PC-9 (cell line): Measurements from ENCODE around the gene ZNF444. TPM values are rescaled to one million over a fixed set of nuclear protein-coding genes. Genes with fewer than 3 reads are reported as not detected.

ENCODE experiments used
- BruUV-seq: library from RNA; stranded (reverse); fragments of 400-500 nt; replicated peaks from 2 replicates; lab custom pipeline; 2021; lab: Mats Ljungman, UMichigan
- CTCF ChIA-PET: fragments of 300-600 bp; sonication (Branson Sonifier 250); formaldehyde crosslinking; loops from one replicate; lab custom pipeline; 2022; ENCODE audit warnings: antibody characterized with exemption; lab: Charles Lee
- POLR2A ChIA-PET: fragments of 300-600 bp; sonication (Branson Sonifier 250); formaldehyde crosslinking; loops from one replicate; lab custom pipeline; 2022; ENCODE audit warnings: antibody characterized with exemption; ENCODE audit not compliant: unreplicated experiment; lab: Charles Lee
- DNase-seq, 2 experiments: peaks; one replicate each; pipeline versions ENCODE4 v3.0.0 to v3.0.0-alpha.2; 2015 to 2022; ENCODE audit warnings: mixed read lengths in 1 of 2
- H2AFZ ChIP-seq: fragments of 200-600 bp; sonication (generic); 2 replicates; pipeline ENCODE4 v1.8.1; 2017; ENCODE audit warnings: antibody characterized with exemption
- H3F3A ChIP-seq: fragments of 200-600 bp; sonication (generic); 2 replicates; pipeline ENCODE4 v1.8.1; 2017; ENCODE audit warnings: antibody characterized with exemption, mild to moderate bottlenecking, low read depth; ENCODE audit not compliant: insufficient read depth
- H3K27ac ChIP-seq: fragments of 200-600 bp; sonication (generic); 2 replicates; pipeline ENCODE4 v1.6.1; 2016; ENCODE audit warnings: mixed run types
- H3K27me3 ChIP-seq: fragments of 200-600 bp; sonication (generic); 2 replicates; pipeline ENCODE4 v1.6.1; 2016; ENCODE audit warnings: low read depth, mixed run types; ENCODE audit not compliant: insufficient read depth
- H3K36me3 ChIP-seq: fragments of 200-600 bp; sonication (generic); 2 replicates; pipeline ENCODE4 v1.6.1; 2016; ENCODE audit warnings: low read depth, mixed run types
- H3K4me1 ChIP-seq: fragments of 200-600 bp; sonication (generic); replicated peaks from 2 replicates; pipeline ENCODE4 v1.6.1; 2016; ENCODE audit warnings: mixed run types; ENCODE audit not compliant: insufficient read depth
- H3K4me2 ChIP-seq: fragments of 200-600 bp; sonication (generic); 2 replicates; pipeline ENCODE4 v1.6.1; 2017; ENCODE audit warnings: mixed run types
- H3K4me3 ChIP-seq: fragments of 200-600 bp; sonication (generic); 2 replicates; pipeline ENCODE4 v1.6.1; 2016; ENCODE audit warnings: mixed run types
- H3K79me2 ChIP-seq: fragments of 200-600 bp; sonication (generic); 2 replicates; pipeline ENCODE4 v1.6.1; 2017; ENCODE audit warnings: low read depth, mixed run types
- H3K9me2 ChIP-seq: fragments of 200-600 bp; sonication (generic); 2 replicates; pipeline ENCODE4 v1.8.1; 2017; ENCODE audit warnings: mild to moderate bottlenecking; ENCODE audit not compliant: insufficient read depth
- H3K9me3 ChIP-seq: fragments of 200-600 bp; sonication (generic); 2 replicates; pipeline ENCODE4 v1.8.1; 2016; ENCODE audit warnings: low read depth; ENCODE audit not compliant: insufficient read depth
- H4K20me1 ChIP-seq: fragments of 200-600 bp; sonication (generic); 2 replicates; pipeline ENCODE4 v1.8.1; 2017; ENCODE audit not compliant: insufficient read depth
- CTCF ChIP-seq: fragments of 200-600 bp; sonication (generic); conservative IDR thresholded peaks from 2 replicates; pipeline ENCODE4 v1.6.1; 2017; ENCODE audit warnings: mixed run types, antibody characterized with exemption, mild to moderate bottlenecking, moderate library complexity
- EZH2 ChIP-seq: fragments of 200-600 bp; sonication (generic); IDR thresholded peaks from 2 replicates; pipeline ENCODE4 v1.8.0; 2017; ENCODE audit warnings: antibody characterized with exemption, low read depth
- intact Hi-C: fragments of 100-400 bp; cut with micrococcal nuclease; formaldehyde crosslinking; loops from one replicate; pipeline ENCODE4 v1.10.0; 2022; ENCODE audit not compliant: unreplicated experiment
- total RNA-seq: library from RNA; stranded (reverse); gene quantifications from 2 replicates; pipeline ENCODE4 v1.2.3, GENCODE V29; 2021

ZNF444 gene
- total RNA-seq, 1 experiment from 2014 or later: 50.5 TPM

GRCh38 chr19:56098731-56099568 lies 42.1 kb upstream of the ZNF444 start:
- ChIA-PET POLR2A (interaction anchor here (0.7 kb wide), 1 partner anchor 496 kb away, joined by 3 read pairs; no protein-coding TSS in a partner anchor), CTCF (no interaction called here)
- Histone ChIP-seq H3K9me2 (no peaks in the 10 kb centered on the region), H3K27me3 (no peaks in the 10 kb centered on the region), H3K36me3 (no peaks in the 10 kb centered on the region; the same call in 1 of the 2 replicates), H3K4me1 (no peaks in the 10 kb centered on the region), H3K4me2 (no peak overlapping the region), H3F3A (peaks cover 2% of the 10 kb centered on the region), H4K20me1 (peaks cover 60% of the 10 kb centered on the region), H3K27ac (no peak overlapping the region), H3K9me3 (no peaks in the 10 kb centered on the region), H2AFZ (no peak overlapping the region), H3K79me2 (peaks cover 48% of the 10 kb centered on the region), H3K4me3 (no peak overlapping the region)
- intact Hi-C loops: no loop called here
- no peak for TF ChIP-seq CTCF
- TF ChIP-seq EZH2: no peak
- no TSS peak for BruUV-seq
- DNase-seq: no peak

GRCh38 chr19:56099638-56100539 lies 41.2 kb upstream of the ZNF444 start:
- ChIA-PET CTCF (no interaction called here), POLR2A (interaction anchor here (0.7 kb wide), 1 partner anchor 495 kb away, joined by 3 read pairs; no protein-coding TSS in a partner anchor)
- Histone ChIP-seq H3K9me3 (no peaks in the 10 kb centered on the region), H2AFZ (no peak overlapping the region), H3K27ac (no peak overlapping the region), H3K4me1 (no peaks in the 10 kb centered on the region), H3K4me2 (no peak overlapping the region), H3K27me3 (no peaks in the 10 kb centered on the region), H3K9me2 (no peaks in the 10 kb centered on the region), H3K79me2 (peaks cover 45% of the 10 kb centered on the region), H4K20me1 (peaks cover 65% of the 10 kb centered on the region), H3F3A (no peaks in the 10 kb centered on the region; the same call in 1 of the 2 replicates), H3K36me3 (no peaks in the 10 kb centered on the region; the same call in 1 of the 2 replicates), H3K4me3 (no peak overlapping the region)
- intact Hi-C loops: no loop called here
- no peak for DNase-seq
- BruUV-seq: no TSS peak
- TF ChIP-seq EZH2 (no peak), CTCF (no peak)

DNA sequence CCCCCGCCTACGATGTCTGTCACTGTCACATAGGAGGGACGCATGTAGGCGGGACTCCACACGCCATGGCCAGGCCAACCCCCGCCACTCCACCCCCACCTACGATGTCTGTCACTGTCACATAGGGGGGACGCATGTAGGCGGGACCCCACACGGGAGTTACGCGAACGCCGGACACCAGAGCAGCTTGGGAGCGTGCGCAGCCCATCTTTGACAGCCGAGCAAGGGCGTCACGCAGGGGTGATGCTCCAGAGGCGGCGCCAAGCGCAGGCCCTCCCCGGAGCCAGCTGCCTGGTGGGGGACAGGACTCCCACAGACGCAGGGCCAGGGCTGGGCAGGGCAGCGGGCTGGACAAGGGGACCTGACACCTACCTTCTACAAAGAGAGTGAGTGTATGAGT lies 40.0 kb upstream of the ZNF444 start:
- Histone ChIP-seq H3K4me1 (no peaks in the 10 kb centered on the region), H3K27ac (no peak overlapping the region), H3K4me3 (no peak overlapping the region), H3K79me2 (peaks cover 47% of the 10 kb centered on the region), H3K9me3 (no peaks in the 10 kb centered on the region), H2AFZ (no peak overlapping the region), H3F3A (0 out of 2 replicates have a peak, but pooled peaks cover 3% of the 10 kb centered on the region), H4K20me1 (peaks cover 68% of the 10 kb centered on the region), H3K9me2 (no peaks in the 10 kb centered on the region), H3K36me3 (no peaks in the 10 kb centered on the region; the same call in 1 of the 2 replicates), H3K4me2 (no peak overlapping the region), H3K27me3 (no peaks in the 10 kb centered on the region)
- no TSS peak for BruUV-seq
- intact Hi-C loops: no loop called here
- POLR2A ChIA-PET: no interaction called here
- CTCF ChIA-PET: no interaction called here
- TF ChIP-seq EZH2 (no peak), CTCF (no peak)
- DNase-seq: no peak
